Left lung (tissue), 10 donors: Measurements from ENCODE around the gene FILIP1L. TPM values are rescaled to one million over a fixed set of nuclear protein-coding genes. Genes with fewer than 3 reads are reported as not detected.

Experiments used
- ATAC-seq: fragments of 200-7000 bp; cut with Tn5 transposase; one replicate; pipeline ENCODE4 v1.9.1; 2020; ENCODE audit warnings: moderate library complexity
- DNase-seq, 4 donors: peaks; one replicate each; pipeline ENCODE4 v3.0.0-alpha.2; 2013 to 2020
- H3K27ac ChIP-seq, 2 donors: fragments of 200-600 bp; sonication (generic) in 1 of 2; one replicate each; pipeline versions ENCODE4 v1.5.0 to v1.8.0; 2020 to 2021
- H3K27me3 ChIP-seq, 2 donors: fragments of 200-600 bp; sonication (generic) in 1 of 2; one replicate each; pipeline versions ENCODE4 v1.5.0 to v1.8.0; 2020 to 2021
- H3K36me3 ChIP-seq, 2 donors: fragments of 200-600 bp; sonication (generic) in 1 of 2; one replicate each; pipeline versions ENCODE4 v1.5.0 to v1.8.0; 2020 to 2021
- H3K4me1 ChIP-seq, 2 donors: fragments of 200-600 bp; one replicate each; pipeline ENCODE4 v1.8.0; 2021
- H3K4me3 ChIP-seq, 2 donors: fragments of 200-600 bp; sonication (generic) in 1 of 2; one replicate each; pipeline versions ENCODE4 v1.5.0 to v1.8.0; 2020 to 2021; ENCODE audit warnings: mild to moderate bottlenecking in 1 of 2
- H3K9me3 ChIP-seq, 2 donors: fragments of 200-600 bp; sonication (generic) in 1 of 2; one replicate each; pipeline versions ENCODE4 v1.5.0 to v1.8.0; 2020 to 2021
- intact Hi-C, 2 donors: fragments of 100-400 bp; cut with DNase I; formaldehyde crosslinking; loops; one replicate each; pipeline versions ENCODE4 v1.11.2 to v1.14.2; 2022
- polyA plus RNA-seq, 6 donors: library from polyadenylated mRNA; unstranded; fragments of 120-200 nt; gene quantifications; one replicate each; pipeline ENCODE4 v1.2.1, GENCODE V29; 2013; ENCODE audit not compliant: insufficient read length in 6 of 6
- total RNA-seq, 2 donors: library from RNA; stranded (reverse); fragmentation: NEBNext Ultra II Directional; extraction: Animal tissue kit (Norgen Biotek cat#: 25700); gene quantifications; one replicate each; pipeline ENCODE4 v1.2.1, GENCODE V29; 2021
- TF ChIP-seq, protein P1 (sequence below), 2 donors: fragments of 200-600 bp; sonication (generic) in 1 of 2; IDR thresholded peaks; one replicate each; pipeline versions ENCODE4 v1.5.0 to v1.8.0; 2021; ENCODE audit warnings: antibody characterized with exemption in 2 of 2
- donor health status: DM: no; HTN: yes; CAD: no.
- donor health status: DM: no; HTN: no; CAD: no.

FILIP1L gene
- total and polyA plus RNA-seq, 8 donors, result 10.6 to 68.9 (median 14.8) TPM

DNA sequence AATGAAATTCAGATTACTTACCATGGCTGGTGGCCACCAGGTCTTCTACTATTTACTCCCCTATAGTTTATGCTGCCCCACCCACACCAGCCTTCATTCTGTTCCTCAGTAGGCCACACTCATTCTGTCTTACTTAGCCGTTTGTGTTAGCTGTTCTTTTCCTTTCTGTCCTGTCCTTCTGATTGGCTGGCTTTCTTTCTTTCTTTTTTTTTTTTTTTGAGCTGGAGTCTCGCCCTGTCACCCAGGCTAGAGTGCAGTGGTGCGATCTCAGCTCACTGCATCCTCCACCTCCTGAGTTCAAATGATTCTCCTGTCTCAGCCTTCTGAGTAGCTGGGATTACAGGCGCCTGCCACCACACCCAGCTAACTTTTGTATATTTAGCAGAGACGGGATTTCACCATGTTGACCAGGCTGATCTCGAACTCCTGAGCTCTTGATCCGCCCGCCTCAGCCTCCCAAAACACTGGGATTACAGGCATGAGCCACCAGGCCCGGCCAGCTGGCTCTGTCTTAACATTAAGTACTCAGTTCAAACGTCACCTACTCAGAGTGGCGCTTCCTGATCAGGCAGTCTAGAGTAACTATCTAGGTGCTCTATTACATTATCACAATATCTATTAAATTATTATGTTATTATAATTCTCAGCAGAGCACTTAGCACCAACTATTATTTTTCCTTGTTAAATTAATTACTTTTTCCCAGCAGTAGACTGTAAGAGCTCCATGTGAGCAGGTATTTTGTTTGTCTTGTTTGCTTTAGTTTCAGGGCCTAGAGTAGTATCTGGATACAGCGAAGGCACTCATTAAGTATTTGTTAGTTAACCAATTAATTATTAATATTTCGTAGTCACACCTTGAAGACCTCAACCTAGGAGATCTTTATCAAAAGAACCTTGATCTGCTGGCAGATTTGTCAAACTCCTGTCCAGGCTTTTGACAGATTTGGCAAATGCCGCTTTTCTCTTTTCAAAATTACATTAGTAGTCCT, 290.3 kb downstream of the FILIP1L start:
- H3K27me3 ChIP-seq, result no peaks in the 10 kb centered on the region
- H3K36me3 ChIP-seq, result no peaks in the 10 kb centered on the region
- H3K27ac ChIP-seq, result no peak overlapping the region
- no peak for ATAC-seq
- no peak for DNase-seq
- H3K9me3 ChIP-seq, result no peaks in the 10 kb centered on the region
- H3K4me3 ChIP-seq, result no peak overlapping the region
- TF ChIP-seq, protein P1, sequence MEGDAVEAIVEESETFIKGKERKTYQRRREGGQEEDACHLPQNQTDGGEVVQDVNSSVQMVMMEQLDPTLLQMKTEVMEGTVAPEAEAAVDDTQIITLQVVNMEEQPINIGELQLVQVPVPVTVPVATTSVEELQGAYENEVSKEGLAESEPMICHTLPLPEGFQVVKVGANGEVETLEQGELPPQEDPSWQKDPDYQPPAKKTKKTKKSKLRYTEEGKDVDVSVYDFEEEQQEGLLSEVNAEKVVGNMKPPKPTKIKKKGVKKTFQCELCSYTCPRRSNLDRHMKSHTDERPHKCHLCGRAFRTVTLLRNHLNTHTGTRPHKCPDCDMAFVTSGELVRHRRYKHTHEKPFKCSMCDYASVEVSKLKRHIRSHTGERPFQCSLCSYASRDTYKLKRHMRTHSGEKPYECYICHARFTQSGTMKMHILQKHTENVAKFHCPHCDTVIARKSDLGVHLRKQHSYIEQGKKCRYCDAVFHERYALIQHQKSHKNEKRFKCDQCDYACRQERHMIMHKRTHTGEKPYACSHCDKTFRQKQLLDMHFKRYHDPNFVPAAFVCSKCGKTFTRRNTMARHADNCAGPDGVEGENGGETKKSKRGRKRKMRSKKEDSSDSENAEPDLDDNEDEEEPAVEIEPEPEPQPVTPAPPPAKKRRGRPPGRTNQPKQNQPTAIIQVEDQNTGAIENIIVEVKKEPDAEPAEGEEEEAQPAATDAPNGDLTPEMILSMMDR (IDR thresholded peaks at IDR 0.05), result no peak
- intact Hi-C loops, result no loop called here
- peaks cover 0 to 4% of the 10 kb centered on the region in 2 donors for H3K4me1 ChIP-seq

DNA sequence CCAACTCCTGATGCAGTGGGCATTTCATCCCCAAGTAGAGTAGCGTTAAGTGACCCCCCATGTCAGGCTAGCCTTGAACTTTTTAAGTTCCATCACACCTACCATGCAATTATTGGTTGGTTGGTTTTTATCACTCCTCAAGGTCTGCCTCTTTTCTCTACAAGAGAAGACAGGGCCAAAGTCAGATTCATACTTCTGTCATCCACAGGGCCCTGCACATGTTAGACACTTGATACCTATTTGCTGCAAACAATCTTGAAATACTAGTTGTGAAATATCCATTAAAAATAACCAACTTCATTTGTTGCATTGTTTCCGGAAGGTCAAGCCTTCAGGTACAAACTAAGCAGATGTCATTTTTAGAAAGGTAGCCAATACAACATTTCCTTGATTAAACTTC, 295.5 kb downstream of the FILIP1L start:
- Histone ChIP-seq H3K4me1 (peaks cover 0 to 22% of the 10 kb centered on the region in 2 donors), H3K36me3 (no peaks in the 10 kb centered on the region), H3K27me3 (no peaks in the 10 kb centered on the region), H3K9me3 (no peaks in the 10 kb centered on the region), H3K4me3 (peak overlapping the region in 1 of 2 donors; percentile 62), H3K27ac (no peak overlapping the region)
- no peak for DNase-seq
- TF ChIP-seq, protein P1 (IDR thresholded peaks at IDR 0.05), result no peak
- no peak for ATAC-seq
- intact Hi-C loops, result no loop called here

DNA sequence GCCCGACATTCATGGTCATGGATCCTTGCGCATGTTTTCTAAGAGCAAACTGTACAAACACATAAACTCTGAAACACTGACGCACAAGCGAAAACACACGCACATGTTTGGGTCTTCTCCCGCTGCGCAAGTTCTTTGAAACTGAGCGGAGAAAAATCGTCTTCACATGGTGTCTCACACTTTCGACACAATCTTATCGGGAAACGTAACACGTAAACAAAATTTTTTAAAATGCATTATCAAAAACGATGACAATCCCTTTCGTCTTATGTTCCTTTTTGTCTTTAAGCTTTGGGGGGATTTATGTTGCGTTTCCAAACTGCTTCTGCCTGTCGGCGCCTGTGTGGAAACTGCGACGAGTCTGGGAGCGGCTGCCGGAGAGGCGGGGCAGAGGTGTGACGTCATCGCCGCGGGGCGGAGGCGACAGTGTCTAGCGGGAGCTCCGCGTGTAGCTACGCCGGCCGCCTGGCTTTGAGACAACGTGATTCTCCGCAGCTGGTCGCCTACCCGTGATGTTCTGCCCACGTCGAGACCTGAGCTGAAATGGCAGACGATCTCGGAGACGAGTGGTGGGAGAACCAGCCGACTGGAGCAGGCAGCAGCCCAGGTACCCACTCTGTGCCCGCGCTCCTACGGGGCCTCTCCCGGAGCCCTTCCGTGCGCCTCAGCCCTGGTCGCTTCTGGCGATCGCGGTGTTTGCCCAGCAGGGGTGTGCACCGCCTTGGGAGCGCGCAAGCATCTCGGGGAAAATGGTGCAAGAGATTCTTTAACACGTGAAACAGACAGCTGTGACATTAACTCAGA, 296.7 kb downstream of the FILIP1L start, which contains the start of gene CMSS1:
Gene CMSS1, plus strand, starts transcription at position 426 of the 804 bp plus-strand sequence.
- H3K27me3 ChIP-seq, result no peaks in the 10 kb centered on the region
- no peaks in the 10 kb centered on the region for H3K9me3 ChIP-seq
- intact Hi-C loops, result no loop called here
- ATAC-seq, result peak; percentile 98
- peaks cover 0 to 22% of the 10 kb centered on the region in 2 donors for H3K4me1 ChIP-seq
- H3K36me3 ChIP-seq, result no peaks in the 10 kb centered on the region
- peak within 1 kb of the TSS; percentile 52 to 62 for H3K4me3 ChIP-seq
- TF ChIP-seq, protein P1 (IDR thresholded peaks at IDR 0.05), result peak; percentile 17 to 37
- peak; percentile 95 to 100 (median 96) for DNase-seq
- H3K27ac ChIP-seq, result peak within 1 kb of the TSS; percentile 84 to 85

- H3K9me3 ChIP-seq, result no peaks in the 10 kb centered on the region
- peak overlapping the region; percentile 52 to 62 for H3K4me3 ChIP-seq
- intact Hi-C loops, result no loop called here
- TF ChIP-seq, protein P1 (IDR thresholded peaks at IDR 0.05), result no peak
- no peaks in the 10 kb centered on the region for H3K27me3 ChIP-seq
- ATAC-seq (peak; percentile 5), DNase-seq (peak in 2 of 4 donors; percentile 12 to 51)
- peak overlapping the region; percentile 84 to 85 for H3K27ac ChIP-seq
- no peaks in the 10 kb centered on the region for H3K36me3 ChIP-seq
- peaks cover 0 to 22% of the 10 kb centered on the region in 2 donors for H3K4me1 ChIP-seq
These were observed 297.3 kb downstream of the FILIP1L start for GRCh38 chr3:99817047-99817436.
